Subcutaneous abdominal adipose tissue (tissue), 5 donors: ENCODE results near the gene USP10.

Experiments
- H3K27ac ChIP-seq: one replicate; pipeline ENCODE4 v1.7.0; 2013; ENCODE audit warnings: low read depth, mild to moderate bottlenecking, inconsistent platforms, low read length, moderate library complexity
- H3K27me3 ChIP-seq, 5 donors: one replicate each; pipeline ENCODE4 v1.7.0; 2013; ENCODE audit warnings: low read length in 5 of 5, inconsistent platforms in 1 of 5; ENCODE audit not compliant: control insufficient read depth in 5 of 5, insufficient read depth in 4 of 5
- H3K36me3 ChIP-seq, 5 donors: one replicate each; pipeline ENCODE4 v1.7.0; 2013; ENCODE audit warnings: low read length in 5 of 5; ENCODE audit not compliant: control insufficient read depth in 5 of 5, insufficient read depth in 5 of 5
- H3K4me1 ChIP-seq, 5 donors: one replicate each; pipeline ENCODE4 v1.7.0; 2013; ENCODE audit warnings: low read length in 5 of 5, mild to moderate bottlenecking in 3 of 5, moderate library complexity in 1 of 5; ENCODE audit not compliant: control insufficient read depth in 5 of 5, insufficient read depth in 5 of 5
- H3K4me3 ChIP-seq, 5 donors: one replicate each; pipeline ENCODE4 v1.7.0; 2013; ENCODE audit warnings: low read length in 5 of 5, low read depth in 1 of 5
- H3K9ac ChIP-seq, 5 donors: one replicate each; pipeline ENCODE4 v1.7.0; 2013; ENCODE audit warnings: low read length in 5 of 5, mild to moderate bottlenecking in 4 of 5, moderate library complexity in 3 of 5
- H3K9me3 ChIP-seq, 5 donors: one replicate each; pipeline ENCODE4 v1.7.0; 2013; ENCODE audit warnings: low read length in 5 of 5; ENCODE audit not compliant: control insufficient read depth in 5 of 5
- donor health status: healthy.
- donor health status: healthy.
- donor health status: healthy.
- donor health status: healthy.
- donor health status: healthy.

USP10 gene

GRCh38 chr16:84778720-84779119, 78.9 kb downstream of the USP10 start:
- H3K27me3 ChIP-seq, result no peaks in the 10 kb centered on the region
- H3K36me3 ChIP-seq, result peaks cover 4 to 65% (median 54%) of the 10 kb centered on the region in 5 donors
- no peak overlapping the region for H3K4me3 ChIP-seq
- H3K27ac ChIP-seq, result no peak overlapping the region
- H3K4me1 ChIP-seq, result no peaks in the 10 kb centered on the region
- H3K9ac ChIP-seq, result no peak overlapping the region
- no peaks in the 10 kb centered on the region for H3K9me3 ChIP-seq

- peaks cover 4 to 51% (median 45%) of the 10 kb centered on the region in 5 donors for H3K36me3 ChIP-seq
- no peaks in the 10 kb centered on the region for H3K9me3 ChIP-seq
- no peak overlapping the region for H3K4me3 ChIP-seq
- H3K9ac ChIP-seq, result no peak overlapping the region
- no peak overlapping the region for H3K27ac ChIP-seq
- H3K4me1 ChIP-seq, result no peaks in the 10 kb centered on the region
- H3K27me3 ChIP-seq, result no peaks in the 10 kb centered on the region
These were observed 80.3 kb downstream of the USP10 start for GRCh38 chr16:84780063-84780462.

- H3K4me3 ChIP-seq, result no peak overlapping the region
- H3K4me1 ChIP-seq, result no peaks in the 10 kb centered on the region
- H3K9ac ChIP-seq, result no peak overlapping the region
- peaks cover 4 to 44% (median 38%) of the 10 kb centered on the region in 5 donors for H3K36me3 ChIP-seq
- no peaks in the 10 kb centered on the region for H3K9me3 ChIP-seq
- H3K27ac ChIP-seq, result no peak overlapping the region
- H3K27me3 ChIP-seq, result no peaks in the 10 kb centered on the region
These were observed 81.0 kb downstream of the USP10 start for GRCh38 chr16:84780544-84781376.

- no peaks in the 10 kb centered on the region for H3K27me3 ChIP-seq
- peaks cover 4 to 23% (median 17%) of the 10 kb centered on the region in 5 donors for H3K36me3 ChIP-seq
- H3K4me1 ChIP-seq, result no peaks in the 10 kb centered on the region
- no peak overlapping the region for H3K27ac ChIP-seq
- H3K4me3 ChIP-seq, result no peak overlapping the region
- no peak overlapping the region for H3K9ac ChIP-seq
- no peaks in the 10 kb centered on the region for H3K9me3 ChIP-seq
These were observed 83.0 kb downstream of the USP10 start for GRCh38 chr16:84782846-84783245.

- no peak overlapping the region for H3K27ac ChIP-seq
These were observed 86.2 kb downstream of the USP10 start for GRCh38 chr16:84785843-84786581.

GRCh38 chr16:84786605-84787262, 86.9 kb downstream of the USP10 start:
- no peak overlapping the region for H3K4me3 ChIP-seq
- peaks cover 0 to 5% (median 0%) of the 10 kb centered on the region in 5 donors for H3K27me3 ChIP-seq
- no peaks in the 10 kb centered on the region for H3K9me3 ChIP-seq
- peaks cover 0 to 6% (median 0%) of the 10 kb centered on the region in 5 donors for H3K4me1 ChIP-seq
- no peak overlapping the region for H3K9ac ChIP-seq
- H3K27ac ChIP-seq, result no peak overlapping the region
- H3K36me3 ChIP-seq, result no peaks in the 10 kb centered on the region

More at GRCh38 chr16:84785843-84786581, 86.2 kb downstream of the USP10 start:
- Histone ChIP-seq H3K9me3 (no peaks in the 10 kb centered on the region), H3K27me3 (peaks cover 0 to 5% (median 0%) of the 10 kb centered on the region in 5 donors), H3K4me1 (peaks cover 0 to 6% (median 0%) of the 10 kb centered on the region in 5 donors), H3K9ac (no peak overlapping the region), H3K36me3 (no peaks in the 10 kb centered on the region), H3K4me3 (no peak overlapping the region)

- H3K27ac ChIP-seq, result no peak overlapping the region
- H3K36me3 ChIP-seq, result no peaks in the 10 kb centered on the region
- peaks cover 0 to 5% (median 0%) of the 10 kb centered on the region in 5 donors for H3K27me3 ChIP-seq
- H3K9me3 ChIP-seq, result no peaks in the 10 kb centered on the region
- H3K4me3 ChIP-seq, result no peak overlapping the region
- H3K4me1 ChIP-seq, result peaks cover 0 to 6% (median 0%) of the 10 kb centered on the region in 5 donors
- no peak overlapping the region for H3K9ac ChIP-seq
These were observed 87.4 kb downstream of the USP10 start for GRCh38 chr16:84787263-84787622.

GRCh38 chr16:84788920-84789391, 89.2 kb downstream of the USP10 start:
- Histone ChIP-seq H3K4me1 (peaks cover 0 to 6% (median 0%) of the 10 kb centered on the region in 5 donors), H3K27me3 (peaks cover 0 to 5% (median 0%) of the 10 kb centered on the region in 5 donors), H3K27ac (no peak overlapping the region), H3K4me3 (no peak overlapping the region), H3K9me3 (no peaks in the 10 kb centered on the region), H3K9ac (no peak overlapping the region), H3K36me3 (no peaks in the 10 kb centered on the region)

- Histone ChIP-seq H3K27me3 (peaks cover 0 to 5% (median 0%) of the 10 kb centered on the region in 5 donors), H3K9ac (no peak overlapping the region), H3K4me3 (no peak overlapping the region), H3K36me3 (no peaks in the 10 kb centered on the region), H3K4me1 (peaks cover 0 to 6% (median 0%) of the 10 kb centered on the region in 5 donors), H3K9me3 (no peaks in the 10 kb centered on the region), H3K27ac (no peak overlapping the region)
These were observed 89.6 kb downstream of the USP10 start for GRCh38 chr16:84789431-84789830.
